Smooth muscle cell of the brain vasculature (primary cell): ENCODE results near the gene DNAL4.

Experiments used
- DNase-seq: peaks from one replicate; pipeline ENCODE4 v3.0.0-alpha.2; 2012; ENCODE audit warnings: low read depth, low spot score

DNAL4 gene

DNA sequence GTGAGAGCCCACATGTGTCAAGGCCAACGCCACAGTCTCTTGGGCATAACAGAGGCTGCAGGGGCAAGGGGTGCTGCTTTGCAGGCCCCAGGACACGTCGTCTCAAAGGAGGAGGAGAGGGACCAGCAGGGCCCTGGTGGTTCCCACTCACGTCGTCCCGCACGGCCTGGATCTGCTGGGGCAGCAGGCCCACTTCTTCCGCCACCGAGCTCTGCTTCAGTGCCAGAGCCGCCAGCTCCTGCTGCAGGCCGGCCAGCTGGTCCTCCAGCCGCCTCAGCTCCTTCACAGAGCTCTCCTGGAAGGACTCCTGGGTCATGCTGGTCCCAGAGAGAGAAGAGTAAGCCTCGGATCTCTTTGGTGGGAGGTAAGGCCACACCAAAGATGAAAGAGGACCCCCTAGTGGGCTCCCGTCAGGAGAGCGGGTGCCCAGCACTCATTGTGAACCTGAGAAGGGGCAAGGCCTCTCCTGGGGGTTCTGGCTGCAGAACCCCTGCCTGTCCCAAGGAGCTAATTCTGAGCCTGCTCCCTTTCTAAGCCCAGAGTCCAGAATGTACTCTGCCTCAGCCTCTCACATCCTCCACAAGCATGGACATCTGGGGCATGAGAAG is 53.7 kb downstream of the DNAL4 start:
- no peak for DNase-seq

DNA sequence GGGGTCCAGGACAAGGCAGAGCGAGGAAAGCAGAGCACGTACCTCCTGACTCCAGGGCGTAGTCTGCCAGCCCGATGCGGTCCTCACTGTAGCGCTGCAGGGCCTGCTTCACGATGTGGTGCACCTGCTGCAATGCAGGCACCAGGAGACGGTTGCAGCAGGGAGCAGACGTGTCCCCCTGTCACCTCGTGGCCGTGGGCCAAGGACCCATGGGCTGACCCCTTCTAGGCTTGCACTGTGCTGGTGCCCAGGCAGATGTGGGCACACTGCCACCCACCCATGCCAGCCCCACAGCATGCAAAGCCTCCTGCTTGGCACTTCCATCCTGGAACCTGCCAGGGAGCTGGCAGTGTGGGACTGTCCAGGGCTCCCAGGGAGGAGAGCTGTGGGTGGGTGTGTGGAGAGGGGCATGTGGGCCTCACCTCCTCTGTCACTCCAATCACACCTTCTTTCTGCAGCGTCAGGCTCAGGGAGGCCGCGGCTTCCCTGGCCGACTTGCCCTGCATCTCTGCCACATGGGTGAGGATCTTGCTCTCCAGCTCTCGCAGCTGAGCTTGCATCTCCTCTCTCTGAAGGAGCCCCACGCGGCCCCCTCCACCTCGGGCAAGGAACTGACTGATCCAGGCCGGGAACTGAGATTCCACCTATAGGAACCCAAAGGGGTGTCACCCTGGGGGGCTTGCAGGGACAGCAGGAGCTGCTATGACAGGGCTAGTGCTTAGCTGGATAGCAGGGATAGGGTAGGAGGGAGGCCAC is 54.5 kb downstream of the DNAL4 start:
- DNase-seq: no peak

DNA sequence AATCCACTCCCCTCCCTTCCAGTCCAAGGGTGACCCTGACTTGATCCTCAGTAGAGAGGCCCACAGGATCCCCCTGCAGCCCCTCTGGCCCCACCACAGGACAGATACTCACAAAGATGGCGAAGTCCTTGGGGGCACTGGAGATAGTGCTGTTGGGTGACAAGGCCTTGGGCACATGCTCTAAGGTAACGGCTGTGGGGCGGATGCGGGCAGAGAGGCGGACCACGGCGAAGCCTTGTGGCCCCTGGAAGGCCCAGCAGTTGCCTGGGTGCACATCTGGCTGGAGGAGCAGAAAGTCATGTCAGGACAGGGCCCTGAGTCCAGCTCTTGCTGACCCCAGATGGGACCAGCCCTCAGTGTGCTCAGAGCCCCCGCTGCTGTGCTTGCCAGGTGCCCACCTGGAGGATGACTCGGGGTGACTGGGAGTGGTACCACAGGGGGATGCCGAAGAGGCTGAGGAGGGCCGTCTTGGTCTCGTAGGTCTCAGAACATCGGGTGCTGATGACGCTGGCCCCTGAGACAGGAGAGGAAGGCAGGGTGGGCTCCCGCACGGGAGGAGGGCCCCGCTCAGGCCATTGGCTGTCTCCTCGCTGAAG is 55.4 kb downstream of the DNAL4 start:
- no peak for DNase-seq

DNA sequence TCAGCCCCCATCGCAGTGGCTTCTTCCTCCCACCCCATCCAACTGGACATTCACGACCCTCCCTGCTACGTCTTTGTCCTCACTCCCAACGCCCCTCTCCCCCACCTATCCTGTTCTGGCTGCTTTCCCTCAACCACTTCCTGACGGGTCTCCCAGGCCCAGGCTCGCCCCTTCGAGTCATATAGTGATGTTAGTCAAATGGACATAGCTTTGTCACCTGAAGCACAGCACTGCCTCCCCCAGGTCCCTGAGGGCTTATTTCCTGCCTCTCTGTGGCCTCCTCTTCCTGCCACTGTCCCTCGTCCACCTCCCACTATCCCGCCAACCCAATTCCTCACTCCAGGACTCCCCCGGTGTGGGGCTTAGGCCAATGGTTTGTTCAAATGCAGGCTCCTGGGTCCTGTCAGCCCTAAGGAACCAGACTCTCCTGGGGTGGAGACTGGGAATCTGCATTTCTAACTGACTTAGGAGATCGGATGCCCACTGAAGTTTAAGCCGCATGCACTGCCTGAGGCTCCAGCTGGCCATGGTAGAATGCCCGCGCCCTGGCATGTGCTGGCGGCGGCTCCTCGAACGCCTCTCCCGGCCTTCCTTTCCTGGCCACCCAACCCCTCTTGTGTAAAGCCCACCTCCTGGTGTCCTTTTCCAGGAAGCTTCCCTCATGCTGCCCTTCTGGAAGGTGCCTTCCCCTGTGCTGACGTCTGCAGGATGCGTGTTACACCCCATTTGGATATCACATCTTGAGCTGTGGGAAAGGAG is 56.5 kb downstream of the DNAL4 start:
- no peak for DNase-seq

DNA sequence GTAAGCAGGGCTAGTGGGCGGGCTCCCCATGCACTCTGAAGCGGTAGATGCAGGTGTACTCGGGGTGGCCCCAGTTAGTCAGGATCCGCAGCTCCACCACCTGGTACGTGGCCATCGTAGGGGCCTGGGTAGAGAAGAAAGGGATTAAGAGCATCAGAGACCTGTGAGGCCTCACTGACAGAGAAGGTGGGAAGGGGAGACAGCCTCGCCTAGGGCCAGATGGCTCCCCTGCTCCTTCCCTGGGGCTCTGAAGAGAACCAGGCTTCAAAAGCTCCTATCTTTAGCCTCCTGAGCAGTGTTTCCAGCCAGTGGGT is 57.7 kb downstream of the DNAL4 start:
- no peak for DNase-seq

DNA sequence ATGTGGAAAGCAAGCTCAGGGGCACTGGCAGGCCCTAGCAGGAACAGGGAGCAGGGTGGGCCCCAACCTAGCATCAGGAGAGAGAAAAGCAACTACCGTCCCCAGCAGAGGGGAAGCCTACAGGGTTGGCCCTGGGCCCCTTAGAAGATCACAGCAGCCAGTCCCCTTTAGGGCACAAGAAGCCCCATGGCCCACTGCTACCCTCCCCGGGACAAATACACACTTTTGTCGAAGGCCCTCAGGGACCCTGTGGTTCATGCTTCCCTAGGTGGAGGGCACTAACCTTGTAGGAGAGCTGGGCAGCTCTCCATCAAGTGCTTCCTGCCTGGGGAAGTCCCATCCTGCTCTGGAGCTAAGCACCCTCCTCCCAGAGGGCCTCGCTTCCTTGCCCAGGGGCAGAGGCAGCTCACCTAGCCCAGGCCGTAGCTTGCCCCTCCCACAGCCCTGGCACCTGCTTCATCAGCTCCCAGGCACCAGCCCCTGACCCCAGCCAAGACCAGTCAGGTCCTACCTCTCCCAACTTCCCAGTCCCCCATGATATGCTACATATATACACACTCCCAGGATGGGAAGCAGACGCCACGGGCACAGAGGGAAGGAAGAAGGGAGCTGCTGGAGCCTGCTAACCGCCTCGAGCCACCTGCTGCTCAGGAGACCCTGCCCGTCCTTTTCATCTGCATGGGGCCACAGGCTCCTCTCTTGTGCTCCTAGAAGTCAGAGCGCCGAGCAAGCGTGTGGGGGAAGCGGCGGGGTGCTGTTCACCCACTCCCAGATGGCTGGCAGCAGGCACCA is 58.3 kb downstream of the DNAL4 start:
- DNase-seq: no peak

DNA sequence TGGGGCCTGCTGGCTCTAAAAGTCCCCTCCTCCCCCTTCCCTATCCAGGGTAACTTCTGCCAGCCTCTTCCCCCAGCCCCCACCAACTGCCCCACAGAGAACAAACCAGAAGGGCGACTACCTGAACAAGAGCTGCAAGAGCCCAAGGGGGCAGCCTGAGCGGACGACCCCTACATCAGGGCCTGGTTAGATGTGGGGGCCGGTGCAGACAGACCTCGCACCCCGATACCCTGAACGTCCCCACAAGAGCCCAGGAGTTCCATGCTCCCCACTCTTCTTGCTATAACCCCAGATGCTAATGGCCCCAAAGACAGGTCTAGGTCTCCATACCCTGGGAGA is 58.8 kb downstream of the DNAL4 start:
- no peak for DNase-seq

DNA sequence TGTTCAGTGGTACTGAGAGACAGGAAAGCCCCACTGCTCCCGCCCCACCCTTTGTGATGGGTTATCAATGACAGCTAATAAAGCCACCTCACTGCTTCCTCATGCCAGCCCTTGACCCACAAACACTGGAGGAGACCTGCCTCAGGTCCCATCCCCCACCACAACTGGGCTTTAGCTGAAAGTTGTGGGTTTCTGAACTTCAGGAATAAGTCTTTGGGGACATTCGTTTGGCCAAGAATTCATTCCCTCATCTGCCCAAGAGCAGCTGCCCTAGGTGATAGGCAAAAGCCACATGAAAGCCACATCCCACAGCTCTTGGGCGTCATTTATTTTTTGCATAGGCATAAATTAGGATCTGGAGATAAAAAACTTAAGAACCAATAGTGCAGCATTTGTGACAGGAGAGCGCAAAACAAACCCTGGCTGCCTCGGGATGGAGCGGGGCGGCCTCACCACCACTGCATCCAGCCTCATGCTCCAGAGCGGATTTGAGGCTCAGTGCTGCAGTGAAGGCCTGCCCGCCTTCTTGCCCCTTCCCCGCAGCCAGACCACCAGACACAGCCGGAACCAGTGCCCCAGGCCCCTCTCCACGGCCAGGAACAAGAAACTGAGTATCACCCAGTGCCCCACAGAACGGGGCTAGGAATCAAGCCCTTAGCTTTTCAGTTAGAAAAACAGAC is 59.4 kb downstream of the DNAL4 start:
- DNase-seq: no peak

DNA sequence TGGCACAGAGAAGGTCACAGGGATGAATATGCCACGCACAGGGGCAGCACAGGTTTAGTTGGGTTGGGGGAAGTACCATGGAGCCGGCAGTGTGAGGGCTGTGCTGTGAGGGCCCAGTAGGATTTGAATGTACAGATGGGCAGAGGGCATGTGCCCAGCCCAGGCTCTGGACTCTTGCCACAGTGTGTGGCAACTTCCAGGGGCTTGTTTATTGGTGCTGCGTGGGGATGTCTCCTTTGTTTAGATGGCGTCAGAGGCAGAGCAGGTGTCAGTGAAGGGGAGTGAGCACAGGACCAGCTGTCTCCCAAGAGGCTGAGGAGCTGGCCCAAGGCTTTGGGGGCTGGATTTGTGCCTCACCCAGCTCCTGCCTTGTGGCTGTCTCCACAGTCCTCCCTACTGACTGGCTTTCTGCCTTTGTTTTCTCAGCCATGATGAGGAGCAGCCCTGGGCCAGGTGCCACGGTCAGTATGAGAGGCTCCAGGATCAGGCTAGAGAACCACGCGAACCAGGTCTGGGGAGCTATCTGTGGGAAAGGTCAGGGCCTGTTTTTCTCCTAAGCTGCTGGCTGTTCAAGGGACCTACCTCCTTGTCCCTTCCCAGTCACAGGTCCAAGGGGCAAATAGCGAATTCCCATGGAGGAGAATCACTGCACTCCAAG is 60.1 kb downstream of the DNAL4 start:
- no peak for DNase-seq

DNA sequence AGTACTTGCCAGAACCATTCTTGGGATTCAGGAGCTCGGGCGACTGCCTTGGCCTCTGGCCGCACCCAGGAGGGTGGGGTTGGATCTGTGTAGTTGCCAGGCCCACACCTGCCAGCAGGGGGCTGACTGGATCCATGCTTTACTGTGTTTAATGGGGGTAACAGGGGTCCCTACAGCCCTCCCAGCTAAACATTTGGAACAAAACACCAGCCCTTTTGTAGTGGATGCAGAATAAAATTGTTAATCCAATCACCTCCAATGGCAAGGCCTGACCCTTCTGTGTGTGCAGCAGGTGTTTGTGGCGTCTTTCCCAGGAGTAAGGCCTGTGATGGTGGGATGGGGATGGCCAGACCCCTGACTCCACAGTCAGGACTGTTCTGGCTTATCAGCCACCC is 60.6 kb downstream of the DNAL4 start:
- no peak for DNase-seq

DNA sequence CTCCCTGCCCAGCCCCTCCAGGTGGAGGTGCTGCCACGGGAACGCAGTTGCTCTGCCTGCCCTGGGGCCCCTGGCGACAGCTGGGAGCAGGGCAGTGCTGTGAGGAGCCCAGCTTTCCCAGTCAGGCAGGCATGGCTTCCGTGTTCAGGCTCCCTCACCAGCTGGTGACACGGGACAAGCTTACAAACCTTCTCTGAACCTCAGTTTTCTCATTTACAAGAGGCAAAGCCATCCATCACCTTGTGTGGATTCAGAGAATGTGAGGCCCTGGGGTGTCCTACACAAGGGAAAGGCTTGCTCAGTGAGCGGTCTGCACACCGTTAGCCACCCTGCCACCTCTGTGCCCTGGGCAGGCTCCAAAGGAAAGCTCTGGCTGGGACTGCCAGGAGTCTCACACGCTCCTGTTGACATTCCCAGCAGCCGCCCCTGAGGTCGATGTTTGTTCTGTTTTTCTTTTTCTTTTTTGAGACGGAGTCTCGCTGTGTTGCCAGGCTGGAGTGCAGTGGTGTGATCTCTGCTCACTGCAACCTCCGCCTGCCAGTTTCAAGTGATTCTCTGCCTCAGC is 61.6 kb downstream of the DNAL4 start:
- no peak for DNase-seq

DNA sequence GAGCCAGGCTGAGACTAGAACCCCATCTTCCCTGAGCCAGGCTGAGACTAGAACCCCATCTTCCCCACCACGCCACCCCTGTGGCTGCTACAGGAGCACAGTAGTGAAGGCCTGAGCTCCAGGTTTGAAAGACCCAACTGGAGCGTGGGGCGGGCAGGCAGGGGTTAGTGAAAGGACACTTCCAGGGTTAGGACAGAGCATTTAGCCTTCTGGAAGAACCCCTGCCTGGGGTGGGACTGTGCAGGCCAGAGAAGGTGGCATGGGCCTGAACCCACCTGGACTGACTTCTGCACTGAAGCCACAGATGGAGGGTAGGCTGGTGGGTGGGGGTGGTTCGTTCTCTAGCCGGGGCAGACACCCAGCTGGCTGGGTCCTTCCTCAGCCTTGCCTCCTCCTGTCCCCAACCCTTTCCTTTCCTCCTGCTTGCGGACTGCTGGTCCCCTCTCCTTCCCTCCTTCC is 62.2 kb downstream of the DNAL4 start:
- DNase-seq: no peak

DNA sequence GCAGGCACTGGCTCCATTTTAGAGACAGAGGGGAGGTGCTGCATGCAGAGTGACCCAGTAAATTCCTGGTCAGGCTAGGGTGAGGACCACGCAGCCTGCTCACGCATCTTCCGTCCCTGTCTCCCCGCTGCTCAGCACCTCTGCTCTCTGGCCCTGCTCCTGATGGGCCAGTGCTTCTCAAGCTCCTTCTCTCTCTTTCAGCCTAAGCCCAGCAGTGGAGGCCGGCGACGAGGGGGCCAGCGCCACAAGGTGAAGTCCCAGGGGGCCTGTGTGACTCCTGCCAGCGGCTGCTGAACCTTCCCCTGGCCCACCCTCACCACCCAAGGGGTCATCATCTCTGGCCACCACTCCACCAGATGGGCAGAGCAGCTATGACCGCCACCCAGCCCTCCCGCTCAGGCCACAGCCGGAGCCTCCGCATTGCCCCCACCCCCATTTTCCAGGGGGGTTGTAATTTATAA is 63.5 kb downstream of the DNAL4 start:
- no peak for DNase-seq

DNA sequence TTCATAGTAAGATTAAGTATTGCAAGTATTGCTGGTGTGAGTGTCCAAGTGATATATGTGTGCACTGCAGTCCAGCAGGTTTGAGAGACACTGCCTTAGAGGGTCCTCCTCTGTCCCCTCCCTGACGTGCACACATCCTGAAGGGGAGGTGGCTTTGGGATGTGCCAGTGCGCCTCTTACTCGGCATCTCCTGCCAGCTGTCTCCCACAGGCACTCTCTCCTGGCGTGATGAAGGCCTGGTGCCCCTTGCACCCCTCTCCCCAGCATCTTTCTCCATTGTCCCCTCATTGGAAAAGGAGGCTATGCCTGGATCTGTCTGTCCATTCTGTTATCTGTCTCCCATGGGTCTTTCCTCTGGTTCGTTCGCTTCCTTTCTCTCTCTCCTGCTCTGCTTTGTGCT is 64.0 kb downstream of the DNAL4 start:
- DNase-seq: no peak

DNA sequence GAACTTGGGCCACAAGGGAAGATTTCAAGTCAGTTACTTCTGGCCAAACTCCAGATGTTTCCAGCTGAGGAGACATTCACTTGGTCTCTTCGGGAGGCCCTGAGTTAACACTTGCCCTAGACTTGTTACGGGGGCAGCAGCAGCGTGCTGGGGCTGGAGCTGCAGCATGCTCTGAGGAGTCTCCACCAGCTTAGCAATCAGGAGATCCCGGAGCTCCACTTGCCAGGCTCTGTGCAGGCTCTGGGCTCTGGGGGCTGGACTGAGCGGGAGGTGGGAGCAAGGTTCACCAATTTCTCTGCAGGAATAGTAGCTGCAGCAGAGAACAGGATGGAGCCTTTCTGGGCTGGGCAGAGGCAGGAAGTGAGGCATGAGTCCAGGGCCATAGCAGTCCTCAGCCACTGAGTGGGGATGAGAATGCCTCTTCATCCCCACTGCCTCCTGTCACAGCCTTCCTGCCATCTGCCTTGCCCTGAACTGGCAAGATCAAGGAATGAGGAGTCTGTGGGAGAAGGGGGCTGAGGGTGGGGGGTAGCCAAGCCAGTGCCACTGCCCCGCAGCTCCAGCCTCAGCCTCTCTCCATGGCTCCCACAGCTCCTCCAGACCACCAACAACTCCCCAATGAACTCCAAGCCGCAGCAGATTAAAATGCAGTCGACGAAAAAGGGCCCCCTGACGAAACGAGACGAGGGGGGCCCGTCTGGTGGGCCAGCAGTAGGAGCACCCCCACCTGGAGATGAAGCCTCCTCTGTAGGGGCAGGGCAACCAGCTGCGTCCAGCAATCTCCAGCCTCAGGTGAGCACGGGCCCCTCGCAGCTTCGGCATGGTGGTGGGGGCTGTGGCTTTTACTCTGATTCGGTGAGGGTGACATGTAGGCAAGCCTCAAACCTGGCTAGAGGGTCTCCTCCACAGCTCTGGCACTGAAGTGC is 64.8 kb downstream of the DNAL4 start:
- peak; percentile 73 for DNase-seq
